Fibroblast of skin of left biceps (primary cell): Measurements from ENCODE around the gene CSK.
"Not testable (repeated sequence)": the region's sequence is repeated elsewhere in the genome, so short reads cannot be mapped to it uniquely, and the experiment has no call there.

Experiments
- DNase-seq, 2 experiments: peaks; one replicate each; pipeline ENCODE4 v3.0.0-alpha.2; 2013; ENCODE audit warnings: low read depth in 2 of 2

The CSK gene

GRCh38 chr15:74770211-74770903 lies 11.5 kb upstream of the CSK start:
- no peak for DNase-seq

GRCh38 chr15:74773329-74773728 lies 8.6 kb upstream of the CSK start:
- DNase-seq = no peak

GRCh38 chr15:74773731-74774252 lies 8.1 kb upstream of the CSK start:
- no peak for DNase-seq

GRCh38 chr15:74775132-74775562 lies 6.7 kb upstream of the CSK start:
- DNase-seq = no peak

GRCh38 chr15:74775894-74776293 lies 6.0 kb upstream of the CSK start:
- DNase-seq = no peak

- no peak for DNase-seq
These were observed 4.8 kb upstream of the CSK start for GRCh38 chr15:74776821-74777768.

- DNase-seq = no peak
These were observed 3.9 kb upstream of the CSK start for GRCh38 chr15:74777769-74778598.

- no peak for DNase-seq
These were observed 3.3 kb upstream of the CSK start for GRCh38 chr15:74778599-74778970.

GRCh38 chr15:74779162-74779648 lies 2.7 kb upstream of the CSK start:
- DNase-seq = no peak

- no peak for DNase-seq
These were observed 1.1 kb upstream of the CSK start for GRCh38 chr15:74780523-74781430.

GRCh38 chr15:74782259-74783071 lies 585 bp downstream of the CSK start:
- DNase-seq = no peak

- DNase-seq = no peak
These were observed 1.4 kb downstream of the CSK start for GRCh38 chr15:74783072-74783807.

GRCh38 chr15:74783808-74784175 lies 1.9 kb downstream of the CSK start:
- DNase-seq = no peak

GRCh38 chr15:74784426-74785193 lies 2.7 kb downstream of the CSK start:
- DNase-seq = no peak

- no peak for DNase-seq
These were observed 3.5 kb downstream of the CSK start for GRCh38 chr15:74785194-74786032.

- not testable (repeated sequence) for DNase-seq
These were observed 4.2 kb downstream of the CSK start for GRCh38 chr15:74786081-74786480.

- no peak for DNase-seq
These were observed 4.8 kb downstream of the CSK start for GRCh38 chr15:74786551-74787165.
